ENCODE results near the gene GUCA2B.

GUCA2B gene

DNA sequence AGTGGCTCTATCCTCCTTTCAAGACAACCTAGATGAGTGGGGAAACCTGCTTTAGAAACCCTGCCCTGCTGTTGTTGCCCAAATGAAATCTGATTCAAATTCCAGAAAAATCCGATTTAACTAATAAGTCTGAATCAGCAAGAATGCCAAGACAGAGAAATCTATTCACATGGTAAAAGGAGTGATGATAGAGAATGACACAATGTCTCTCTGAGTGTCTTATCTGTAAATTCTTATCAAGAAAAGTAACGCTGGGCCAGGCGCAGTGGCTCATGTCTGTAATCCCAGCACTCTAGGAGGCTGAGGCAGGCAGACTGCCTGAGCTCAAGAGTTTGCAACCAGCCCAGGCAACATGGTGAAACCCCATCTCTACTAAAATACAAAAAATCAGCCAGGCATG lies 25.0 kb downstream of the GUCA2B start:
- no peaks in the 10 kb centered on the region for H3K27me3 ChIP-seq (ENCODE audit: insufficient read depth, poor library complexity, severe bottlenecking)
- no peak for DNase-seq (ENCODE audit: low read depth in 1 of 2, low spot score in 1 of 2)
- no peak overlapping the region for H3K27ac ChIP-seq (replicated peaks)
- TF ChIP-seq CTCF (IDR thresholded peaks at IDR 0.05; ENCODE audit: insufficient read depth, low read length) = no peak
- TF ChIP-seq, protein P1, sequence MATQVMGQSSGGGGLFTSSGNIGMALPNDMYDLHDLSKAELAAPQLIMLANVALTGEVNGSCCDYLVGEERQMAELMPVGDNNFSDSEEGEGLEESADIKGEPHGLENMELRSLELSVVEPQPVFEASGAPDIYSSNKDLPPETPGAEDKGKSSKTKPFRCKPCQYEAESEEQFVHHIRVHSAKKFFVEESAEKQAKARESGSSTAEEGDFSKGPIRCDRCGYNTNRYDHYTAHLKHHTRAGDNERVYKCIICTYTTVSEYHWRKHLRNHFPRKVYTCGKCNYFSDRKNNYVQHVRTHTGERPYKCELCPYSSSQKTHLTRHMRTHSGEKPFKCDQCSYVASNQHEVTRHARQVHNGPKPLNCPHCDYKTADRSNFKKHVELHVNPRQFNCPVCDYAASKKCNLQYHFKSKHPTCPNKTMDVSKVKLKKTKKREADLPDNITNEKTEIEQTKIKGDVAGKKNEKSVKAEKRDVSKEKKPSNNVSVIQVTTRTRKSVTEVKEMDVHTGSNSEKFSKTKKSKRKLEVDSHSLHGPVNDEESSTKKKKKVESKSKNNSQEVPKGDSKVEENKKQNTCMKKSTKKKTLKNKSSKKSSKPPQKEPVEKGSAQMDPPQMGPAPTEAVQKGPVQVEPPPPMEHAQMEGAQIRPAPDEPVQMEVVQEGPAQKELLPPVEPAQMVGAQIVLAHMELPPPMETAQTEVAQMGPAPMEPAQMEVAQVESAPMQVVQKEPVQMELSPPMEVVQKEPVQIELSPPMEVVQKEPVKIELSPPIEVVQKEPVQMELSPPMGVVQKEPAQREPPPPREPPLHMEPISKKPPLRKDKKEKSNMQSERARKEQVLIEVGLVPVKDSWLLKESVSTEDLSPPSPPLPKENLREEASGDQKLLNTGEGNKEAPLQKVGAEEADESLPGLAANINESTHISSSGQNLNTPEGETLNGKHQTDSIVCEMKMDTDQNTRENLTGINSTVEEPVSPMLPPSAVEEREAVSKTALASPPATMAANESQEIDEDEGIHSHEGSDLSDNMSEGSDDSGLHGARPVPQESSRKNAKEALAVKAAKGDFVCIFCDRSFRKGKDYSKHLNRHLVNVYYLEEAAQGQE (IDR thresholded peaks at IDR 0.05; ENCODE audit: insufficient replicate concordance, low read depth) = no peak
- TF ChIP-seq POLR2AphosphoS5 (IDR thresholded peaks at IDR 0.05; ENCODE audit: low read depth) = no peak
- TF ChIP-seq GABPA (IDR thresholded peaks at IDR 0.05; ENCODE audit: low read depth) = no peak
- no peak for TF ChIP-seq SPI1 (IDR thresholded peaks at IDR 0.05; ENCODE audit: borderline replicate concordance, low read depth)
- no peak overlapping the region for H3K4me3 ChIP-seq (replicated peaks; ENCODE audit: insufficient read depth, low read length)

DNA sequence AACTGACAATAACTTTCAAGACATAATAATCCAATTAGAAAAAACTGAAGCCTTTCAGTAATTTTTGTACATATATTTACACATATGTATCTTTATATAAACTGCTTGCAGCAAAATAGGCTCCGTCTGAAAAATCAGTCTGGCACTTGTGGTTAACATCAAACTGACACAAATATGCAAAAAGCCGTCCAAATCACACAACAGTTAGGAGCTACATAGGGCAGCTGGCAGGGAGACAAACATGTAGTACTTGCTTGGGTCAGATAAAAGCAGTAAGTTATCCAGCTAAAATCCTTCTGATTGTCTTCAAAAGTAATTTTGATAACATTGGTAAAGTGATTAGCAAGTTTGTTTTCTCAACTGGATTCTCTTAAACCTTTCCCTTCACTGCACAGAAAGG lies 26.1 kb downstream of the GUCA2B start:
- TF ChIP-seq, protein P1 (IDR thresholded peaks at IDR 0.05; ENCODE audit: insufficient replicate concordance, low read depth) = no peak
- TF ChIP-seq GABPA (IDR thresholded peaks at IDR 0.05; ENCODE audit: low read depth) = no peak
- TF ChIP-seq SPI1 (IDR thresholded peaks at IDR 0.05; ENCODE audit: borderline replicate concordance, low read depth) = no peak
- TF ChIP-seq CTCF (IDR thresholded peaks at IDR 0.05; ENCODE audit: insufficient read depth, low read length) = no peak
- no peak for TF ChIP-seq POLR2AphosphoS5 (IDR thresholded peaks at IDR 0.05; ENCODE audit: low read depth)
- no peak for DNase-seq (ENCODE audit: low read depth in 1 of 2, low spot score in 1 of 2)
- Histone ChIP-seq H3K27me3 (ENCODE audit: insufficient read depth, poor library complexity, severe bottlenecking) (no peaks in the 10 kb centered on the region), H3K4me3 (replicated peaks; ENCODE audit: insufficient read depth, low read length) (no peak overlapping the region), H3K27ac (replicated peaks) (no peak overlapping the region)

GRCh38 chr1:42179900-42180329 lies 26.7 kb downstream of the GUCA2B start:
- no peak for DNase-seq (ENCODE audit: low read depth in 1 of 2, low spot score in 1 of 2)
- Histone ChIP-seq H3K27me3 (ENCODE audit: insufficient read depth, poor library complexity, severe bottlenecking) (no peaks in the 10 kb centered on the region), H3K4me3 (replicated peaks; ENCODE audit: insufficient read depth, low read length) (no peak overlapping the region), H3K27ac (replicated peaks) (no peak overlapping the region)
- TF ChIP-seq CTCF (IDR thresholded peaks at IDR 0.05; ENCODE audit: insufficient read depth, low read length) (no peak), GABPA (IDR thresholded peaks at IDR 0.05; ENCODE audit: low read depth) (no peak), POLR2AphosphoS5 (IDR thresholded peaks at IDR 0.05; ENCODE audit: low read depth) (no peak), SPI1 (IDR thresholded peaks at IDR 0.05; ENCODE audit: borderline replicate concordance, low read depth) (no peak)
- TF ChIP-seq, protein P1 (IDR thresholded peaks at IDR 0.05; ENCODE audit: insufficient replicate concordance, low read depth) = no peak
